ENCODE results near the gene EIF2B2. TPM values are rescaled to one million over a fixed set of nuclear protein-coding genes. Genes with fewer than 3 reads are reported as not detected.

EIF2B2 gene
- total and polyA plus RNA-seq, 2 experiments from 2014 or later: 39.2 to 40.5 TPM

Small RNA genes lying within 50 kb of the gene (small RNA-seq; reads per million reads assigned to genes)
- not detected for gene RNU6-689P (ENCODE audit: low replicate concordance)

Other genes starting within 250 kb of the EIF2B2 start
- gene YLPM1, start 239.6 kb upstream of the EIF2B2 start, total RNA-seq (2014; rRNA removed; shearing (Covaris generic)): 58.4 and 62.4 TPM in 2 replicates
- 33.2 and 39.2 TPM in 2 replicates for gene YLPM1, start 239.6 kb upstream of the EIF2B2 start, polyA plus RNA-seq (2016; fragmentation: Nextera tagmentation; extraction: Ambion mirVana)
- 0.31 TPM in 1 of 2 replicates, not detected in the other for gene PROX2, start 126.8 kb upstream of the EIF2B2 start, total RNA-seq (2014; rRNA removed; shearing (Covaris generic))
- gene PROX2, start 126.8 kb upstream of the EIF2B2 start, polyA plus RNA-seq (2016; fragmentation: Nextera tagmentation; extraction: Ambion mirVana): 0.06 and 0.09 TPM in 2 replicates
- gene DLST, start 121.0 kb upstream of the EIF2B2 start, total RNA-seq (2014; rRNA removed; shearing (Covaris generic)): 102 and 106 TPM in 2 replicates
- 11.2 TPM in 2 replicates for gene DLST, start 121.0 kb upstream of the EIF2B2 start, polyA plus RNA-seq (2016; fragmentation: Nextera tagmentation; extraction: Ambion mirVana)
- gene RPS6KL1, start 79.7 kb upstream of the EIF2B2 start, total RNA-seq (2014; rRNA removed; shearing (Covaris generic)): 6.5 and 11.6 TPM in 2 replicates
- 4.6 and 5.6 TPM in 2 replicates for gene RPS6KL1, start 79.7 kb upstream of the EIF2B2 start, polyA plus RNA-seq (2016; fragmentation: Nextera tagmentation; extraction: Ambion mirVana)
- 6.3 and 9.5 TPM in 2 replicates for gene PGF, start 47.3 kb upstream of the EIF2B2 start, total RNA-seq (2014; rRNA removed; shearing (Covaris generic))
- 2.9 and 5.1 TPM in 2 replicates for gene PGF, start 47.3 kb upstream of the EIF2B2 start, polyA plus RNA-seq (2016; fragmentation: Nextera tagmentation; extraction: Ambion mirVana)
- 14.7 and 14.8 TPM in 2 replicates for gene MLH3, start 48.5 kb downstream of the EIF2B2 start, total RNA-seq (2014; rRNA removed; shearing (Covaris generic))
- 8.6 and 10.7 TPM in 2 replicates for gene MLH3, start 48.5 kb downstream of the EIF2B2 start, polyA plus RNA-seq (2016; fragmentation: Nextera tagmentation; extraction: Ambion mirVana)
- 18.4 and 23.0 TPM in 2 replicates for gene ACYP1, start 61.1 kb downstream of the EIF2B2 start, total RNA-seq (2014; rRNA removed; shearing (Covaris generic))
- 91.5 and 104 TPM in 2 replicates for gene ACYP1, start 61.1 kb downstream of the EIF2B2 start, polyA plus RNA-seq (2016; fragmentation: Nextera tagmentation; extraction: Ambion mirVana)
- 0.90 and 3.7 TPM in 2 replicates for gene ZC2HC1C, start 66.7 kb downstream of the EIF2B2 start, total RNA-seq (2014; rRNA removed; shearing (Covaris generic))
- 2.8 and 3.7 TPM in 2 replicates for gene ZC2HC1C, start 66.7 kb downstream of the EIF2B2 start, polyA plus RNA-seq (2016; fragmentation: Nextera tagmentation; extraction: Ambion mirVana)
- gene NEK9, start 124.1 kb downstream of the EIF2B2 start, total RNA-seq (2014; rRNA removed; shearing (Covaris generic)): 31.1 and 37.3 TPM in 2 replicates
- gene NEK9, start 124.1 kb downstream of the EIF2B2 start, polyA plus RNA-seq (2016; fragmentation: Nextera tagmentation; extraction: Ambion mirVana): 13.9 and 16.3 TPM in 2 replicates
- gene TMED10, start 173.7 kb downstream of the EIF2B2 start, total RNA-seq (2014; rRNA removed; shearing (Covaris generic)): 196 and 237 TPM in 2 replicates
- 144 and 180 TPM in 2 replicates for gene TMED10, start 173.7 kb downstream of the EIF2B2 start, polyA plus RNA-seq (2016; fragmentation: Nextera tagmentation; extraction: Ambion mirVana)

Data from GM23338 (cell line).